Transverse colon (tissue), 4 donors: Measurements from ENCODE around the gene KAT2A. TPM values are rescaled to one million over a fixed set of nuclear protein-coding genes. Genes with fewer than 3 reads are reported as not detected.

Experiments
- DNase-seq: peaks from one replicate; pipeline ENCODE4 v3.0.0-alpha.2; 2019
- H3K27ac ChIP-seq, 4 donors: fragments of 200-600 bp; sonication (generic); 2 replicates each; pipeline ENCODE4 v1.5.1; 2016 to 2018; ENCODE audit warnings: inconsistent platforms in 4 of 4
- H3K27me3 ChIP-seq: fragments of 200-600 bp; sonication (generic); 2 replicates; pipeline ENCODE4 v1.5.1; 2017; ENCODE audit warnings: inconsistent platforms
- H3K36me3 ChIP-seq, 4 donors: fragments of 200-600 bp; sonication (generic); 2 replicates each; pipeline ENCODE4 v1.5.1; 2017 to 2019; ENCODE audit warnings: inconsistent platforms in 4 of 4
- H3K4me1 ChIP-seq, 4 donors: fragments of 200-600 bp; sonication (generic); 2 replicates each; pipeline ENCODE4 v1.5.1; 2017 to 2020; ENCODE audit warnings: inconsistent platforms in 4 of 4
- H3K4me3 ChIP-seq, 4 donors: fragments of 200-600 bp; sonication (generic); 1 replicate in 1 of 4; 2 replicates in 3 of 4; pipeline versions ENCODE4 v1.5.1 to v1.6.1; 2017 to 2019; ENCODE audit warnings: inconsistent platforms in 4 of 4
- H3K9me3 ChIP-seq, 2 donors: fragments of 200-600 bp; sonication (generic); 2 replicates each; pipeline ENCODE4 v1.5.1; 2017 to 2019; ENCODE audit warnings: inconsistent platforms in 2 of 2
- CTCF ChIP-seq, 5 experiments: fragments of 200-600 bp in 3 of 5; fragments of 450-650 bp in 2 of 5; sonication (generic) in 3 of 5; IDR thresholded peaks; 1 replicate in 2 of 5; 2 replicates in 3 of 5; pipeline ENCODE4 v1.5.1; 2016 to 2017; ENCODE audit warnings: antibody characterized with exemption in 5 of 5, inconsistent platforms in 3 of 5, mild to moderate bottlenecking in 2 of 5, moderate library complexity in 1 of 5
- EP300 ChIP-seq: sonication (generic); formaldehyde crosslinking; IDR thresholded peaks from one replicate; pipeline ENCODE4 v1.6.1; 2017; ENCODE audit warnings: antibody characterized with exemption, low read depth
- POLR2A ChIP-seq: fragments of 450-650 bp; IDR thresholded peaks from one replicate; pipeline ENCODE4 v1.6.1; 2016; ENCODE audit warnings: antibody characterized with exemption, mild to moderate bottlenecking, moderate library complexity
- POLR2AphosphoS5 ChIP-seq, 3 donors: sonication (generic); formaldehyde crosslinking; IDR thresholded peaks; one replicate each; pipeline ENCODE4 v1.6.1; 2016; ENCODE audit warnings: antibody characterized with exemption in 3 of 3
- WGBS, 2 donors: methylation state at CpG; one replicate each; pipeline ENCODE4 v1.1.5; 2018; ENCODE audit warnings: low coverage in 1 of 2; 5-methylcytosine and 5-hydroxymethylcytosine counted together
- in situ Hi-C, 4 donors: fragments of 200-750 bp; cut with MboI; loops; one replicate each; pipeline versions ENCODE4 v1.15.0 to v1.15.1; 2017; ENCODE audit warnings: low sequenced_read_pairs in 3 of 4, low pct_ligation_motif_present in 1 of 4, low pct_unique_long_range_greater_than_20kb in 1 of 4
- intact Hi-C: fragments of 100-400 bp; cut with DNase I; formaldehyde crosslinking; loops from one replicate; pipeline ENCODE4 v1.15.1; 2023; ENCODE audit warnings: low total_unique reads
- total RNA-seq, 4 donors: library from RNA; depleted of rRNA; stranded (reverse); fragments of >200 nt; gene quantifications; one replicate each; pipeline ENCODE4 v1.1.0, GENCODE V29; 2016

KAT2A gene
- total RNA-seq, 4 donors from 2014 or later, result 16.9 to 154 (median 48.9) TPM

DNA sequence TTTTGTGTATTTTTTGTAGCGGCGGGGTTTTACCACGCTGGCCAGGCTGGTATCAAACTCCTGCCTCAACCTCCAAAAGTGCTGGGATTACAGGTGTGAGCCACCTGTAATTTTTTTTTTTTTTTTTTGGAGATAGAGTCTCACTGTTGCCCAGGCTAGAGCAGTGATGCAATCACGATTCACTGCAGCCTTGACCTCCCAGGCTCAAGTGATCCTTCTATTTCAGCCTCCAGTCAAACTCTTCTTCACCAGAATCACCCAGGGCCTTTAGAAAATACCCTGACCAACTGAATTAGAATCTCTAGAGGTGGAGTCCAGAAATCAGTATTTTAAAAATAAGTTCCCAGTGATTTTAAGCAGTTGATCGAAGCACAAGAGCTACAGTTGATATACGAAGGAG lies 14.0 kb upstream of the KAT2A start:
- no peaks in the 10 kb centered on the region for H3K27me3 ChIP-seq

DNA sequence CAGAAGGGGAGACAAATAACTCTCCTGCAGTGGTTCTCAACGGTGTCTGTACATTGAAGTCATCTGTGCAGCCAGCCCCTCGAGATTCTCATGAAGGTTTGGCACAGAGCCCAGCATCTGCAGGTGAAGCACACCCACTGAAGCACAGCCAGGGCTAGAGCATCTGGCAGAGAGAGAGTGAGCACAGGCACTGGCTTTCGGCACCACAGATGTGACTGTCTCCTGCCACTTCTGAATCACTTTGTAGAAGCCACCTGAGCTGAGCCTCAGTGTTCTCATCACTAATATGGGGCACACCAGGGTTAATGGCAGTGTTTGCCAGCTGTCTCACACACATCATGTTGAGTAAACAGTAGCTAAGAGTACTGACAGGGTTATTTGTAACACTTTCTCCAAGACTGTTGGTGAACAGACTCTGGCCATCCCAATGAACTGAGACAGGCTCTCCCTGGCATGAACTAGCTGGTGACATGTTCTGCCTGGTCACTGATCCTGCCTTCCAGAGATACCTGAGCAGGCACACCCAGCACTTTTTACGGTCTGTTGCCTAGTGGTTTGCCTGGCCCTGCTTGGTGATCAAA lies 12.4 kb upstream of the KAT2A start:
- Histone ChIP-seq H3K27me3 (no peaks in the 10 kb centered on the region), H3K4me3 (no peak overlapping the region), H3K36me3 (peaks cover 0 to 16% (median 8%) of the 10 kb centered on the region in 4 donors), H3K9me3 (no peaks in the 10 kb centered on the region), H3K27ac (peak overlapping the region; percentile 84 to 87 (median 86)), H3K4me1 (peaks cover 30 to 80% (median 58%) of the 10 kb centered on the region in 4 donors)
- peak; percentile 64 for DNase-seq
- intact Hi-C loops, result no loop called here
- no peak for TF ChIP-seq POLR2AphosphoS5 (IDR thresholded peaks at IDR 0.05)
- WGBS, 2 donors, result 28% methylated on average over 4 of the region's 4 CpGs; no CpG with 5 or more reads in 1 of the 2 donors
- in situ Hi-C loops, result no loop called here

More for the DNA sequence above, 14.0 kb upstream of the KAT2A start:
- peaks cover 0 to 2% (median 0%) of the 10 kb centered on the region in 4 donors for H3K36me3 ChIP-seq
- intact Hi-C loops, result no loop called here
- H3K4me3 ChIP-seq, result no peak overlapping the region
- peaks cover 30 to 95% (median 63%) of the 10 kb centered on the region in 4 donors for H3K4me1 ChIP-seq
- peak overlapping the region; percentile 84 to 87 (median 86) for H3K27ac ChIP-seq
- in situ Hi-C loops, result no loop called here
- TF ChIP-seq POLR2AphosphoS5 (IDR thresholded peaks at IDR 0.05) (no peak), CTCF (IDR thresholded peaks at IDR 0.05) (no peak), POLR2A (no peak), EP300 (no peak)
- WGBS, 2 donors, result 79% methylated on average over 6 of the region's 6 CpGs; no CpG with 5 or more reads in 1 of the 2 donors
- H3K9me3 ChIP-seq, result no peaks in the 10 kb centered on the region
- no peak for DNase-seq

- intact Hi-C loops, result no loop called here
- 38% methylated on average over 3 of the region's 3 CpGs; no CpG with 5 or more reads in 1 of the 2 donors for WGBS, 2 donors
- TF ChIP-seq POLR2AphosphoS5 (IDR thresholded peaks at IDR 0.05) (no peak), POLR2A (no peak), CTCF (IDR thresholded peaks at IDR 0.05) (no peak), EP300 (no peak)
- no peaks in the 10 kb centered on the region for H3K27me3 ChIP-seq
- H3K9me3 ChIP-seq, result no peaks in the 10 kb centered on the region
- in situ Hi-C loops, result no loop called here
- peaks cover 26 to 74% (median 52%) of the 10 kb centered on the region in 4 donors for H3K4me1 ChIP-seq
- no peak overlapping the region for H3K4me3 ChIP-seq
- DNase-seq, result peak; percentile 77
- peak overlapping the region; percentile 84 to 87 (median 86) for H3K27ac ChIP-seq
- H3K36me3 ChIP-seq, result peaks cover 0 to 22% (median 10%) of the 10 kb centered on the region in 4 donors
These were observed 11.8 kb upstream of the KAT2A start for GRCh38 chr17:42132941-42133340.

- Histone ChIP-seq H3K4me1 (peaks cover 26 to 65% (median 47%) of the 10 kb centered on the region in 4 donors), H3K9me3 (no peaks in the 10 kb centered on the region), H3K4me3 (no peak overlapping the region), H3K36me3 (peaks cover 0 to 26% (median 13%) of the 10 kb centered on the region in 4 donors), H3K27ac (peak overlapping the region; percentile 84 to 87 (median 86)), H3K27me3 (no peaks in the 10 kb centered on the region)
- TF ChIP-seq POLR2A (no peak), POLR2AphosphoS5 (IDR thresholded peaks at IDR 0.05) (no peak), EP300 (no peak), CTCF (IDR thresholded peaks at IDR 0.05) (no peak)
- 47 to 50% methylated on average over 2 to 4 of the region's 4 CpGs for WGBS, 2 donors
- intact Hi-C loops, result no loop called here
- in situ Hi-C loops, result no loop called here
- no peak for DNase-seq
These were observed 10.8 kb upstream of the KAT2A start for GRCh38 chr17:42131981-42132432.
